ENCODE data around the gene NIPBL.

- TF ChIP-seq POLR2A (IDR thresholded peaks at IDR 0.05; ENCODE audit: low read depth, low read length) (no peak), POLR2AphosphoS5 (IDR thresholded peaks at IDR 0.05; ENCODE audit: low read depth, low read length) (no peak), TAF1 (IDR thresholded peaks at IDR 0.05; ENCODE audit: low read depth, low read length) (no peak), SPI1 (IDR thresholded peaks at IDR 0.05; ENCODE audit: low read depth, low read length) (no peak), POU2F2 (IDR thresholded peaks at IDR 0.05; ENCODE audit: low read depth, low read length) (no peak)
Measured at GRCh38 chr5:36928947-36929346, 52.4 kb downstream of the NIPBL start.
